Vagina (tissue), 2 donors: ENCODE measurements around the gene MARVELD1.

ENCODE experiments used
- POLR2A ChIP-seq, 2 donors: fragments of 450-650 bp; IDR thresholded peaks; one replicate each; pipeline ENCODE4 v1.6.1; 2017; ENCODE audit warnings: antibody characterized with exemption in 2 of 2, mild to moderate bottlenecking in 2 of 2, moderate library complexity in 2 of 2
- POLR2AphosphoS5 ChIP-seq, 2 donors: sonication (generic); formaldehyde crosslinking; IDR thresholded peaks; one replicate each; pipeline ENCODE4 v1.9.0; 2017; ENCODE audit warnings: antibody characterized with exemption in 2 of 2, mild to moderate bottlenecking in 2 of 2, low read depth in 1 of 2; ENCODE audit not compliant: insufficient read depth in 1 of 2
- TF ChIP-seq, protein P1 (sequence below), 3 experiments: fragments of 450-650 bp in 2 of 3; fragments of 200-600 bp in 1 of 3; sonication (generic) in 1 of 3; IDR thresholded peaks; one replicate each; pipeline ENCODE4 v1.5.1; 2017 to 2019; ENCODE audit warnings: antibody characterized with exemption in 3 of 3, mild to moderate bottlenecking in 2 of 3, moderate library complexity in 2 of 3

DNA sequence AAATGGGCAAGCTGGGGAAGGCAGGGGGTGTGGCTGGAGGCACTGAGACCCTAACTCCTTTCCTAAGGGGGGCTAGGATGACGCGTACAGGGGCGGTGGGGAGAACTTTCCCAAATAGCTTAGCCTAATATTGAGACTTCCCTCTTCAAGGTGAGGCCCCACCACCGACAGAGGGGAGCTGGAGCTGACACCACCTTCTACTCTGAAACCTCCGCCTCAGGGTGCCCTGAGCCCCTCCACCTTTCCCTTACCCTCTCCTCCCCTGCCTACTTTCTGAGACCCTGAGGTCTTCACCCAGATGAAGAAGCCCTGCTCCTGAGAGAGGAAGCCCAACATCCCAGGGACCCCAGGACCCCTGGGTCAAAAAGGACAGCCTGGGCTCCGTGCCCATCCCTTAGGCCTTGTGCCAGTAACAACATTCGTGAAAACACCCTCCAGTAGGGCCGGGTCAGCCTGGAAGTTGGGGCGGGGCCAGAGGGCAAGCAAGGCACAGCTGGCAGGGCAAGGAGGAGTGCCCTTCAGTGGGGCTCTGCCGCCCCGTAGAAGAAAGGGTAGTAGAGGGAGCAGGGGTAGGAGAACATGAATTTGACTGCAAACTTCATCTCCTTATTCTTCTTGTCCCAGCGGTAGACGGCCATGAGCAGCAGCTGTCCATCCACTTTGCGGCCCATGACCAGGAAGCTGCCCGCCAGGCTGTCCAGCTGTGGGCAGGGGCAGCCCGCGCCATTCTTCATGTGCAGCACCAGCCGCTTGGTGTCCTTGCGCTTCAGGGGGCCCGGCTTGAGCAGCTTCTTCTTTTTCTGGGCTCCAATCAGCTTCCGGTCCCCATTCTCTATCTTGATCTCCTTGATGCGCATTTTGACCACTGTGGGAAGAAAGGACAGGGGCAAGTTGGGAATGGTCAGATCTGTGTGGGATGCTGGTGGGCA is 53.7 kb downstream of the MARVELD1 start:
- TF ChIP-seq, protein P1, sequence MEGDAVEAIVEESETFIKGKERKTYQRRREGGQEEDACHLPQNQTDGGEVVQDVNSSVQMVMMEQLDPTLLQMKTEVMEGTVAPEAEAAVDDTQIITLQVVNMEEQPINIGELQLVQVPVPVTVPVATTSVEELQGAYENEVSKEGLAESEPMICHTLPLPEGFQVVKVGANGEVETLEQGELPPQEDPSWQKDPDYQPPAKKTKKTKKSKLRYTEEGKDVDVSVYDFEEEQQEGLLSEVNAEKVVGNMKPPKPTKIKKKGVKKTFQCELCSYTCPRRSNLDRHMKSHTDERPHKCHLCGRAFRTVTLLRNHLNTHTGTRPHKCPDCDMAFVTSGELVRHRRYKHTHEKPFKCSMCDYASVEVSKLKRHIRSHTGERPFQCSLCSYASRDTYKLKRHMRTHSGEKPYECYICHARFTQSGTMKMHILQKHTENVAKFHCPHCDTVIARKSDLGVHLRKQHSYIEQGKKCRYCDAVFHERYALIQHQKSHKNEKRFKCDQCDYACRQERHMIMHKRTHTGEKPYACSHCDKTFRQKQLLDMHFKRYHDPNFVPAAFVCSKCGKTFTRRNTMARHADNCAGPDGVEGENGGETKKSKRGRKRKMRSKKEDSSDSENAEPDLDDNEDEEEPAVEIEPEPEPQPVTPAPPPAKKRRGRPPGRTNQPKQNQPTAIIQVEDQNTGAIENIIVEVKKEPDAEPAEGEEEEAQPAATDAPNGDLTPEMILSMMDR (IDR thresholded peaks at IDR 0.05): no peak
- TF ChIP-seq POLR2AphosphoS5 (IDR thresholded peaks at IDR 0.05; ENCODE audit: insufficient read depth in 1 of 2, low read depth in 1 of 2): no peak
- TF ChIP-seq POLR2A (IDR thresholded peaks at IDR 0.05): no peak
